NCI-H345 treated with DMSO at 0.1 percent for 48 hours (cell line): Measurements from ENCODE around the gene S100A9.
"Not testable (repeated sequence)": the region's sequence is repeated elsewhere in the genome, so short reads cannot be mapped to it uniquely, and the experiment has no call there.

Experiments
- DNase-seq: peaks from one replicate; lab custom pipeline; 2025; ENCODE audit not compliant: unreplicated experiment; lab: John Stamatoyannopoulos, UW

S100A9 gene

GRCh38 chr1:153357853-153358690 is at the start of gene S100A9:
Gene S100A9 (plus strand): TSS chr1:153357854. CDS start chr1:153358284, 430 bp downstream.
- no peak for DNase-seq

GRCh38 chr1:153308540-153308939 is 49.1 kb upstream of the S100A9 start:
- no peak for DNase-seq

GRCh38 chr1:153309441-153309840 is 48.2 kb upstream of the S100A9 start:
- no peak for DNase-seq

- DNase-seq: no peak
Observed at GRCh38 chr1:153310526-153310925, 47.1 kb upstream of the S100A9 start.

GRCh38 chr1:153312570-153313186 is 45.0 kb upstream of the S100A9 start, which contains the start of gene PGLYRP3:
Gene PGLYRP3 (minus strand): TSS chr1:153312952. CDS start chr1:153310665, 2,287 bp downstream.
- no peak for DNase-seq

GRCh38 chr1:153313288-153313687 is 44.4 kb upstream of the S100A9 start:
- no peak for DNase-seq

GRCh38 chr1:153314388-153314787 is 43.3 kb upstream of the S100A9 start:
- DNase-seq: not testable (repeated sequence)

- DNase-seq: not testable (repeated sequence)
Observed at GRCh38 chr1:153316013-153316412, 41.6 kb upstream of the S100A9 start.

GRCh38 chr1:153318145-153318544 is 39.5 kb upstream of the S100A9 start:
- DNase-seq: not testable (repeated sequence)

GRCh38 chr1:153322568-153322967 is 35.1 kb upstream of the S100A9 start:
- DNase-seq: no peak

GRCh38 chr1:153324912-153325311 is 32.7 kb upstream of the S100A9 start:
- no peak for DNase-seq

- no peak for DNase-seq
Observed at GRCh38 chr1:153333902-153334301, 23.8 kb upstream of the S100A9 start.

- DNase-seq: no peak
Observed at GRCh38 chr1:153336650-153337049, 21.0 kb upstream of the S100A9 start.

GRCh38 chr1:153337980-153338853 is 19.4 kb upstream of the S100A9 start:
- DNase-seq: no peak

- DNase-seq: no peak
Observed at GRCh38 chr1:153339802-153340201, 17.9 kb upstream of the S100A9 start.

GRCh38 chr1:153340356-153340755 is 17.3 kb upstream of the S100A9 start:
- DNase-seq: no peak

- no peak for DNase-seq
Observed at GRCh38 chr1:153341431-153341934, 16.2 kb upstream of the S100A9 start.

GRCh38 chr1:153342178-153342577 is 15.5 kb upstream of the S100A9 start:
- no peak for DNase-seq

GRCh38 chr1:153343040-153343681 is 14.5 kb upstream of the S100A9 start:
- DNase-seq: no peak
